Measurements from ENCODE around the gene EIF2D. TPM values are rescaled to one million over a fixed set of nuclear protein-coding genes. Genes with fewer than 3 reads are reported as not detected.

EIF2D gene
- total and polyA plus RNA-seq, 2 of the 8 experiments (the other 6 are each of a cell fraction or from before 2014, with no cell fraction given): 36.1 to 37.1 TPM

GRCh38 chr1:206555473-206555935, 56.8 kb downstream of the EIF2D start (continued):
- TF ChIP-seq CHD7 (IDR thresholded peaks at IDR 0.05; ENCODE audit: insufficient replicate concordance, low read length) (no peak), CREB1 (IDR thresholded peaks at IDR 0.05) (no peak), CTBP2 (IDR thresholded peaks at IDR 0.05; ENCODE audit: borderline replicate concordance, insufficient read depth, insufficient read length, low read length) (no peak), KDM4A (IDR thresholded peaks at IDR 0.05; ENCODE audit: low read depth, low read length, severe bottlenecking) (no peak), POU5F1 (IDR thresholded peaks at IDR 0.05; ENCODE audit: low read depth, low read length) (no peak), RXRA (IDR thresholded peaks at IDR 0.05; ENCODE audit: insufficient read depth, low read depth, low read length) (no peak), GABPA (IDR thresholded peaks at IDR 0.05; ENCODE audit: borderline replicate concordance, insufficient read depth, low read length) (no peak), SP4 (IDR thresholded peaks at IDR 0.05; ENCODE audit: low read length) (no peak), GTF2F1 (IDR thresholded peaks at IDR 0.05; ENCODE audit: borderline replicate concordance, low read depth, low read length) (no peak), EZH2 (IDR thresholded peaks at IDR 0.05; ENCODE audit: low read depth, low read length, severe bottlenecking) (no peak), TEAD4 (IDR thresholded peaks at IDR 0.05; ENCODE audit: low read depth, low read length) (no peak)

Measured in H1 (cell line).